Epidermal melanocyte (primary cell): ENCODE measurements around the gene ATP8B3.
A peak's percentile ranks its signal among the peaks of the same experiment; 100 is the strongest.

Experiments
- DNase-seq: peaks from one replicate; pipeline ENCODE4 v3.0.0; 2011; ENCODE audit warnings: low spot score; ENCODE audit not compliant: insufficient read length

The ATP8B3 gene

GRCh38 chr19:1850809-1851653 is 39.0 kb upstream of the ATP8B3 start:
- no peak for DNase-seq

GRCh38 chr19:1849886-1850398 is 37.9 kb upstream of the ATP8B3 start:
- DNase-seq, result no peak

DNA sequence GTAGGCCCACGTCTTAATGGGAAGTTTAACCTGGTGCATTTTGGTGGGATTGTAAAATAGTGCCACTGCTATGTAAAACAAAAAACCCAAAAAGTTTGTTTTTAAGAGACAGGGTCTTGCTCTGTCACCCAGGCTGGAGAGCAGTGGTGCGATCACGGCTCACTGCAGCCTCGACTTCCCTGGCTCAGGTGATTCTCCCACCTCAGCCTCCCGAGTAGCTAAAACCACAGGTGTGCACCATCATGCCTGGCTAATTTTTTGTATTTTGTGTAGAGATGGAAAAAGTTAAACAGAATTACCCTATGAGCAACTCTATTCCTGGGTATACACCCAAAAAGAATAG is 37.0 kb upstream of the ATP8B3 start:
- DNase-seq, result no peak

GRCh38 chr19:1848399-1849131 is 36.5 kb upstream of the ATP8B3 start, which contains the start of gene REXO1:
Gene REXO1, minus strand, starts transcription at chr19:1848483. Its CDS starts 125 bp downstream, at chr19:1848358.
- DNase-seq, result peak; percentile 92

- DNase-seq, result no peak
Observed at GRCh38 chr19:1847684-1848398, 35.8 kb upstream of the ATP8B3 start.

GRCh38 chr19:1847348-1847683 is 35.2 kb upstream of the ATP8B3 start:
- DNase-seq, result no peak

- no peak for DNase-seq
Observed at GRCh38 chr19:1846517-1847204, 34.6 kb upstream of the ATP8B3 start.

DNA sequence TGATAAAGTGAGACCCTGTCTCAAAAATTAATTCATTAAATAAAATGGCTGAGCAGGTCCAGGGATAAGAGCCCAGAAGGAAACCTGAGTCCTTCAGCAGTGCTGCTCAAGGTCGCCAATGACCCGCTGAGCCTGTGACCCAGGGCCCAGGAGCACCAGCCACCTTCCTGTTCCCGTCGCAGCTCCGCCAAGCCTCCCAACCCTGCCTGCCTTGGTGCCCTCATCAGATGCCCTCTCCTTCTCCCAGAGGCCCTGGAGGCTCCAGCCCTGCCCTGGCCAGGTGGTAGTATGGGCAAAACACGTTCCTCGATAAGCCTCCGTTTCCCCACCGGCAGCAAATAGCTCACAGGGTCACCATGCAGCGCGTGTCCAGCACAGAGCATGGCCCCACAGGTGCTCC is 33.6 kb upstream of the ATP8B3 start:
- no peak for DNase-seq

GRCh38 chr19:1845125-1845515 is 33.0 kb upstream of the ATP8B3 start:
- no peak for DNase-seq

- no peak for DNase-seq
Observed at GRCh38 chr19:1844513-1845124, 32.5 kb upstream of the ATP8B3 start.

- DNase-seq, result no peak
Observed at GRCh38 chr19:1843646-1844394, 31.7 kb upstream of the ATP8B3 start.

GRCh38 chr19:1843116-1843515 is 31.0 kb upstream of the ATP8B3 start:
- no peak for DNase-seq

DNA sequence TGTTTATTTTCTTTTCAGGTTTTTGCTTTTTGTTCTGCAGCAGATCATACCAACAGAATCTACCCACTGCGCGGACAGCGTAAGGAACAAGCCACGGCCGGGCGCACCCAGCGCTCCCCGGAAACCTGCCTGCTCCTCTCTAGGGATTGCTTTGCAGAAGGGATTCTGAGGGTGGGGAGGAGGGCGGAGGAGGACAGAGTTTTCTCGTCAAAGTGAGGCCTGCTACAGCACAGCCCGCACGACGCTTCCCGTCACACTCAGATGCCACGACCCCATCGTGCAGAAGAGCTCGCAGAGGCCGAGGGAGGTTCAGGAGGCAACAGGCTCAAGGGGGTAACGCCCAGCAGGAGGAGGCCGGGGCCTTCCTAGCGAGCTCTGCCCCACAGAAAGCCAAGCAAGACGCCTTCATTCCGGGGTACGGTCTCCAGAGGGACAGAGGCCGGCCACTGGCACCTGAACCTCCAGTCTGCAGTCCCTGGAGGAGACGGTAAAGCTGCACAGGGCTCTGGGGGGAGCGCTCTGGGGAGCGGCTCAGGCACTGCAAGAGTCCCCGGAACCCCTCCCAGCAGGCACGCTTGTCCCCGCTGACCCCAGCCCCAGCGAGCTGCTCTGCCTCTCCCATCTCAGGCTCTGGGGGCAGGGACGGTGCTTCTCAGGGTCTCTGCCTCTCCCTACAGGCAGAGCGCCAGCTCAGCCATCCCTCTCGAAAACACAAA is 29.3 kb upstream of the ATP8B3 start:
- DNase-seq, result no peak

GRCh38 chr19:1840541-1841115 is 28.6 kb upstream of the ATP8B3 start:
- DNase-seq, result no peak

DNA sequence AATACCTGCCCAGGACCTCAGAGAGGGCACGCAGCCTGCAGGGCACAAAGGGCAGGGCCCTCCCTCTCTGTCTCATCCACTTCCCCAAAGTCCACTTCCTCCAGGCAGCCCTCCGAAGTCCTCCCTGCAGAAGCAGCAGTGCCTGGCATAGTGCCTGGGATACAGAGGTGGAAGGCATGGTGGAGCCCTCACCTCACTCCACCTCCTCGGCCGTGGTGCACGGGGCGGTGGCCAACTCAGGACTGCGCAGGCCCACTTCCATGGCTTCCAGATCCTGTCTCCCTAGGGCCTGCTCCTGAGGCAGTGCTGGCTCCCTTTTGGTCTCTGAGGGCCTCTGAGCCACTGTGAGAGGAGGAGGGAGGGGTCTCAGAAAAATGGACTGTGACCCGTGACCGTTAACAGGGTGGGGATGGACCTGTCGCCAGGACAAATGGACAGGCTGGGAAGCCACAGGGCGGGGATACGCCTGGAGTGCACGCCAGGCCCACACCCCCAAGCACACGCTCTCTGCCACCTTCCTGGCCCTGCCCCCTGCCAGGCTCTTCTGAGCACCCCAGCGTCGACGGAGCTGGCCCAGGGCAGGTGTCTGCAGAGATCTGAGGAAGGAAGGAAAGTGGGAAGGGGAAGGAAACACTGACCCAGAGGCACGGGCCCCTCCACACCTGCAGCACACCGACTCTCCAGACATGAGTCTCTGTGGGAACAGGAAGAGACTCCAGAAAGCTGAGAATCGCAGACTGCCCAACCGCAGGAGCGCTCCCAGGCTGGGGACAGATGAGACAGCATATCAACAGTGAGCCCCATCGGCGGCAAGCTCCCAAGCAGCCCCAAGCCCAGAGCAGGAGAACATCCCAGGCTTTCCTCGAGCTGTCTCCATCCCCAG is 27.8 kb upstream of the ATP8B3 start:
- DNase-seq, result no peak

DNA sequence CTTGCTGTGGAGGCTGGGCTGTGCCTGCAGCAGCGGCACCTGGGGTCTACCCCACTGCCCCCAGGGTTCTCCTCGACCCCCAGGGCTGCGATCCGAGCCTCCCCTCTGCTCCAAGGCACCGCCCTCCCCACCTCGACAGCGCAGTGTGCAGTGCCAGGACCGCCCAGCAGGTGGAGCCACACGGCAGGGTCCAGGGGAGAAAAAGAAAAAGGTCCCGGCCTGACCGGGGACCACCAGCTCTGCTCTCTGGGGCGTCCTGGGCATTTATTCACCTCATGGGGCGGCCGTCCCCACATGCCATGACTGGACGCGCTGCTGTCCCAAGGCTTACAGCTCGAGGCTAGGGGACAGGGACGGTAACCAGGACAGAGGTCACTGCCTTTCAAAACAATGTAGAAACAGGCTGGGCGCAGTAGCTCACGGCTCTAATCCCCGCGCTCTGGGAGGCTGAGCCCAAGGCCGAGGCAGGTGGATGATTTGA is 25.6 kb upstream of the ATP8B3 start:
- peak; percentile 94 for DNase-seq

DNA sequence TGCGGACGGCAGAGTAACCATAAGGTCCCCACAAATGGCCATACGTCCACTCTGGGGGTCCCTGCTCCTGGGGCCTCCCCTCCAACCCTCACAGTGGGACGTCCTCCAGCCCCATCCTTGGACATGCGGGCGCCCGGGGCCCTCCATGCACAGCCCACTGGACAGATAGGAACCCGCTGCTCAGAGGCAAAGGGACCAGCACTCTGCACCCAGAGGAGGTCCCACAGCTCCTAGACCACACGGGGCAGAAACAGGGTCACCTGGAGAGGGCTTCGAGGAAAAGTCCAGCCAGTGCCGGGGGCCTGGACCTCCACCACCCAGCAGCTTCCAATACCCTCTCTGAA is 25.1 kb upstream of the ATP8B3 start:
- no peak for DNase-seq
